ENCODE results near the gene CHIT1.

The CHIT1 gene

GRCh38 chr1:203178821-203179666 is 50.4 kb downstream of the CHIT1 start:
- DNase-seq (ENCODE audit: low spot score), result no peak
- ChIA-PET CTCF (interaction anchor here (0.6 to 1.4 kb wide), 7 partner anchors 13 to 179 kb away, joined by 3 to 6 read pairs (median 3); no protein-coding TSS in a partner anchor), POLR2A (ENCODE audit: low non-redundant PET) (no interaction called here)
- H3K27ac ChIP-seq, result no peak overlapping the region
- TF ChIP-seq CTCF (conservative IDR thresholded peaks at IDR 0.05; ENCODE audit: low read depth), result no peak

GRCh38 chr1:203178083-203178482 is 51.4 kb downstream of the CHIT1 start:
- no peak for DNase-seq (ENCODE audit: low spot score)
- ChIA-PET CTCF (interaction anchor here (0.7 to 1.4 kb wide), 3 partner anchors 14 to 57 kb away, joined by 3 read pairs; no protein-coding TSS in a partner anchor), POLR2A (ENCODE audit: low non-redundant PET) (no interaction called here)
- TF ChIP-seq CTCF (conservative IDR thresholded peaks at IDR 0.05; ENCODE audit: low read depth), result no peak
- no peak overlapping the region for H3K27ac ChIP-seq

GRCh38 chr1:203177470-203178039 is 51.9 kb downstream of the CHIT1 start:
- H3K27ac ChIP-seq, result no peak overlapping the region
- ChIA-PET POLR2A (ENCODE audit: low non-redundant PET) (no interaction called here), CTCF (interaction anchor here (1.3 to 3.1 kb wide), 3 partner anchors 38 to 138 kb away, joined by 3 to 20 read pairs (median 12); no protein-coding TSS in a partner anchor)
- no peak for DNase-seq (ENCODE audit: low spot score)
- TF ChIP-seq CTCF (conservative IDR thresholded peaks at IDR 0.05; ENCODE audit: low read depth), result no peak

- CTCF ChIA-PET, result interaction anchor here (0.5 to 3.1 kb wide), 5 partner anchors 19 to 138 kb away, joined by 3 to 20 read pairs (median 5); no protein-coding TSS in a partner anchor
- POLR2A ChIA-PET (ENCODE audit: low non-redundant PET), result no interaction called here
- DNase-seq (ENCODE audit: low spot score), result no peak
- TF ChIP-seq CTCF (conservative IDR thresholded peaks at IDR 0.05; ENCODE audit: low read depth), result no peak
- no peak overlapping the region for H3K27ac ChIP-seq
Observed at GRCh38 chr1:203177036-203177405, 52.5 kb downstream of the CHIT1 start.

- ChIA-PET CTCF (interaction anchor here (0.5 to 3.1 kb wide), 7 partner anchors 18 to 137 kb away, joined by 3 to 20 read pairs (median 5); no protein-coding TSS in a partner anchor), POLR2A (ENCODE audit: low non-redundant PET) (no interaction called here)
- no peak for DNase-seq (ENCODE audit: low spot score)
- no peak for TF ChIP-seq CTCF (conservative IDR thresholded peaks at IDR 0.05; ENCODE audit: low read depth)
- no peak overlapping the region for H3K27ac ChIP-seq
Observed at GRCh38 chr1:203176273-203177035, 53.0 kb downstream of the CHIT1 start.

- no peak for TF ChIP-seq CTCF (conservative IDR thresholded peaks at IDR 0.05; ENCODE audit: low read depth)
- no peak for DNase-seq (ENCODE audit: low spot score)
- POLR2A ChIA-PET (ENCODE audit: low non-redundant PET), result no interaction called here
- CTCF ChIA-PET, result interaction anchor here (0.6 to 3.1 kb wide), 7 partner anchors 40 to 180 kb away, joined by 3 to 20 read pairs (median 5); no protein-coding TSS in a partner anchor
- H3K27ac ChIP-seq, result no peak overlapping the region
Observed at GRCh38 chr1:203175827-203176241, 53.6 kb downstream of the CHIT1 start.

Measured in RWPE1 (cell line).